ENCODE results near the gene USP11. TPM values are rescaled to one million over a fixed set of nuclear protein-coding genes. Genes with fewer than 3 reads are reported as not detected.

Gene USP11
- total and polyA plus RNA-seq, 2 of the 8 experiments (the other 6 are each of a cell fraction or from before 2014, with no cell fraction given), result 40.9 to 84.0 TPM

- Histone ChIP-seq H3K4me2 (ENCODE audit: insufficient read depth in 1 of 2, low read depth in 2 of 2, low read length in 2 of 2) (no peak overlapping the region), H3K27ac (ENCODE audit: low read depth, low read length) (no peak overlapping the region), H3K4me1 (replicated peaks in 1 of 4; ENCODE audit: control insufficient read depth in 3 of 4, insufficient read depth in 4 of 4, low read length in 3 of 4) (no peaks in the 10 kb centered on the region), H4K8ac (ENCODE audit: extremely low read depth, insufficient read depth, low read length) (no peak overlapping the region), H3K23ac (ENCODE audit: insufficient read length) (no peak overlapping the region), H3K4me3 (ENCODE audit: extremely low read depth in 1 of 4, insufficient read depth in 2 of 4, low read depth in 3 of 4, low read length in 4 of 4) (no peak overlapping the region), H4K91ac (replicated peaks; ENCODE audit: insufficient read length, low read length) (no peak overlapping the region), H2BK12ac (ENCODE audit: low read depth, low read length) (no peak overlapping the region), H3K79me1 (ENCODE audit: low read depth, low read length) (no peaks in the 10 kb centered on the region), H2BK5ac (ENCODE audit: low read depth, low read length) (no peak overlapping the region), H3K18ac (ENCODE audit: extremely low read depth, low read length) (no peak overlapping the region), H2BK15ac (ENCODE audit: low read length) (no peak overlapping the region), H3K14ac (ENCODE audit: insufficient read length) (no peak overlapping the region), H3K9me3 (ENCODE audit: insufficient read depth in 2 of 2, low read depth in 1 of 2, low read length in 1 of 2) (no peaks in the 10 kb centered on the region), H4K20me1 (replicated peaks in 1 of 2; ENCODE audit: control insufficient read depth in 1 of 2, insufficient read depth in 2 of 2, low read length in 2 of 2) (no peaks in the 10 kb centered on the region), H2AFZ (ENCODE audit: low read length) (no peak overlapping the region), H3K4ac (replicated peaks; ENCODE audit: insufficient read length, low read depth, low read length) (no peak overlapping the region), H3K9ac (replicated peaks in 1 of 4; ENCODE audit: extremely low read depth in 1 of 4, low read depth in 3 of 4, low read length in 3 of 4) (no peak overlapping the region), H2BK120ac (replicated peaks; ENCODE audit: low read depth, low read length) (no peak overlapping the region), H3K79me2 (ENCODE audit: control insufficient read depth in 1 of 2, insufficient read depth in 2 of 2, low read length in 2 of 2) (no peaks in the 10 kb centered on the region), H3K36me3 (ENCODE audit: control insufficient read depth in 2 of 4, insufficient read depth in 4 of 4, low read length in 3 of 4) (peaks cover 5 to 28% (median 20%) of the 10 kb centered on the region in 4 experiments; a peak in 5 of 8 replicates), H3K23me2 (ENCODE audit: low read depth, low read length) (no peaks in the 10 kb centered on the region), H4K5ac (ENCODE audit: insufficient read length, low read depth, low read length) (no peak overlapping the region), H3K56ac (replicated peaks; ENCODE audit: insufficient read length, low read depth, low read length) (no peak overlapping the region), H2BK20ac (ENCODE audit: low read length) (no peak overlapping the region), H2AK5ac (ENCODE audit: low read depth, low read length) (no peak overlapping the region), H3K27me3 (replicated peaks in 1 of 4; ENCODE audit: control insufficient read depth in 3 of 4, extremely low read depth in 1 of 4, insufficient read depth in 3 of 4, low read length in 3 of 4) (no peaks in the 10 kb centered on the region)
- DNase-seq (ENCODE audit: low read depth in 1 of 2, low spot score in 2 of 2) (no peak), FAIRE-seq (no peak)
- ChIA-PET POLR2A (ENCODE audit: partially characterized antibody) (interaction anchor here (1.3 to 1.9 kb wide), 2 partner anchors 9 to 11 kb away, joined by 3 to 7 read pairs; no protein-coding TSS in a partner anchor), CTCF (ENCODE audit: partially characterized antibody) (interaction anchor here (1.0 kb wide), 1 partner anchor 34 kb away, joined by 3 read pairs; no protein-coding TSS in a partner anchor)
- no peak for TF ChIP-seq ASH2L (IDR thresholded peaks at IDR 0.05; ENCODE audit: low read length)
- no peak for TF ChIP-seq EP300 (IDR thresholded peaks at IDR 0.05; ENCODE audit: borderline replicate concordance in 1 of 2, low read depth in 2 of 2, low read length in 2 of 2)
- TF ChIP-seq HDAC6 (IDR thresholded peaks at IDR 0.05; ENCODE audit: low read depth, low read length), result no peak
- TF ChIP-seq CHD1 (IDR thresholded peaks at IDR 0.05; ENCODE audit: low read depth, low read length), result no peak
- TF ChIP-seq SP4 (IDR thresholded peaks at IDR 0.05; ENCODE audit: low read length), result no peak
- TF ChIP-seq POLR2AphosphoS5 (IDR thresholded peaks at IDR 0.05; ENCODE audit: low read depth, low read length), result no peak
- WGBS, 2 experiments (ENCODE audit: extremely low coverage in 1 of 2, insufficient coverage in 1 of 2, insufficient read length in 1 of 2, insufficient replicate concordance in 2 of 2, low coverage in 1 of 2, low lambda C conversion rate in 2 of 2, missing lambda C conversion rate in 1 of 2), result 91% methylated on average over 6 of the region's 6 CpGs; no CpG with 5 or more reads in 1 of the 2 experiments
Measured at GRCh38 chrX:47248576-47248975, 15.8 kb downstream of the USP11 start.

Data from H1 (cell line).